Measurements from ENCODE around the gene FHL5.
"Not testable (repeated sequence)": the region's sequence is repeated elsewhere in the genome, so short reads cannot be mapped to it uniquely, and the experiment has no call there.

DNA sequence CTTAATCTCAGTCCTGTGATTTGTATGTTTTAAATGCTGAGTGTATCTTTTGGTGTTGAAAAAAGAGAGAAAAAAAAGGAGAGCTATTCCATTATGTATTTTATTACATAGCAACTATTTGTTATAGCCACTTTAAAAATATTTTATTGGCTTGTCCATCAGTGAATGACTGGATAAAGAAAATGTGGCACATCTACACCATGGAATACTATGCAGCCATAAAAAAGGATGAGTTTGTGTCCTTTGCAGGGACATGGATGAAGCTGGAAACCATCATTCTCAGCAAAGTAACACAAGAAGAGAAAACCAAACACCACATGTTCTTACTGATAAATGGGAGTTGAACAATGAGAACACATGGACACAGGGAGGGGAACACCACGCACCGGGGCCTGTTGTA, 3.2 kb upstream of the FHL5 start:
- TF ChIP-seq, protein P1, sequence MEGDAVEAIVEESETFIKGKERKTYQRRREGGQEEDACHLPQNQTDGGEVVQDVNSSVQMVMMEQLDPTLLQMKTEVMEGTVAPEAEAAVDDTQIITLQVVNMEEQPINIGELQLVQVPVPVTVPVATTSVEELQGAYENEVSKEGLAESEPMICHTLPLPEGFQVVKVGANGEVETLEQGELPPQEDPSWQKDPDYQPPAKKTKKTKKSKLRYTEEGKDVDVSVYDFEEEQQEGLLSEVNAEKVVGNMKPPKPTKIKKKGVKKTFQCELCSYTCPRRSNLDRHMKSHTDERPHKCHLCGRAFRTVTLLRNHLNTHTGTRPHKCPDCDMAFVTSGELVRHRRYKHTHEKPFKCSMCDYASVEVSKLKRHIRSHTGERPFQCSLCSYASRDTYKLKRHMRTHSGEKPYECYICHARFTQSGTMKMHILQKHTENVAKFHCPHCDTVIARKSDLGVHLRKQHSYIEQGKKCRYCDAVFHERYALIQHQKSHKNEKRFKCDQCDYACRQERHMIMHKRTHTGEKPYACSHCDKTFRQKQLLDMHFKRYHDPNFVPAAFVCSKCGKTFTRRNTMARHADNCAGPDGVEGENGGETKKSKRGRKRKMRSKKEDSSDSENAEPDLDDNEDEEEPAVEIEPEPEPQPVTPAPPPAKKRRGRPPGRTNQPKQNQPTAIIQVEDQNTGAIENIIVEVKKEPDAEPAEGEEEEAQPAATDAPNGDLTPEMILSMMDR (IDR thresholded peaks at IDR 0.05): not testable (repeated sequence)
- TF ChIP-seq POLR2A (IDR thresholded peaks at IDR 0.05): not testable (repeated sequence)
